GM20000 (cell line): ENCODE measurements around the gene PRICKLE4.

Source experiments
- DNase-seq: peaks from one replicate; pipeline ENCODE4 v3.0.0; 2012; ENCODE audit warnings: low spot score
- CTCF ChIP-seq: IDR thresholded peaks from 2 replicates; pipeline ENCODE4 v1.5.1; 2012; ENCODE audit warnings: mild to moderate bottlenecking, control low read depth; ENCODE audit errors: extremely low read depth, missing control alignments

PRICKLE4 gene

DNA sequence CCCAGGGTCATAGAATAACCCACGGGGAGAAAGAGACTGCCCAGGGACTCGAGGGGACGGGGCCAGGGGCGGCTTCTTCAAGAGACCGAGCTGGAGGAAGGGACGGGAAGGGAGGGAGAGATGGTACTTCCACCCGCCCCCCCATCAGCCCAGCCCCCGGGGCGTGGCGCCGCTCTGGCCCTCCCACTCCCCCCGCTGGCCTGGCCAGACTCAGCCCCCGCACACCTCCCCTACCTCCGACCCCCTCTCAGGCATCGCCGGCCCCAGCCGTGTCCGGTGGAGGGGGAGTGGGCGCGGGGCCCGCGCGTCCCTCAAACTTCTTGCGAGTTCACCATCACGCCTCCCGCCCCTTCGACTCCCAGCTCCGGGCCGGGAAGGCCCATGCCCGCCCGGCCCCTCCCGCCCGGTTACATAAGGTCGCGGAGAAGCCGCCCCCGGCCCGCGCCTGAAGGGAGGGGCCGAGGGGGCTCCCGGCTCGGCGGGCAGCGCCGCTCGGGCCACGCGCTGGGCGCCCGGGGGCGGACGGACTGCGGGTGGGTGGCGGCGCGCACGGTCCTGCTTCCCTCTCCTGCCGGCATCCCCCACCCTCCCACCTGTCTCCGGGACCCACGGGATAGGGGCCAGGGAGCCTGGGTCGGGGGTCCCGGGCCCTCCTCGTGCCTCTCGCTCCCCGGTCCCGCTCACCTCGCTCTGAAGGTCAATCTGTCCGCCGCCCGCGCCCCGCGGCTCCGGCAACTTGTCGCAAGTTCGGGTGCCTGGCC lies 45.7 kb upstream of the PRICKLE4 start:
- no peak for TF ChIP-seq CTCF
- peak; percentile 94 for DNase-seq

DNA sequence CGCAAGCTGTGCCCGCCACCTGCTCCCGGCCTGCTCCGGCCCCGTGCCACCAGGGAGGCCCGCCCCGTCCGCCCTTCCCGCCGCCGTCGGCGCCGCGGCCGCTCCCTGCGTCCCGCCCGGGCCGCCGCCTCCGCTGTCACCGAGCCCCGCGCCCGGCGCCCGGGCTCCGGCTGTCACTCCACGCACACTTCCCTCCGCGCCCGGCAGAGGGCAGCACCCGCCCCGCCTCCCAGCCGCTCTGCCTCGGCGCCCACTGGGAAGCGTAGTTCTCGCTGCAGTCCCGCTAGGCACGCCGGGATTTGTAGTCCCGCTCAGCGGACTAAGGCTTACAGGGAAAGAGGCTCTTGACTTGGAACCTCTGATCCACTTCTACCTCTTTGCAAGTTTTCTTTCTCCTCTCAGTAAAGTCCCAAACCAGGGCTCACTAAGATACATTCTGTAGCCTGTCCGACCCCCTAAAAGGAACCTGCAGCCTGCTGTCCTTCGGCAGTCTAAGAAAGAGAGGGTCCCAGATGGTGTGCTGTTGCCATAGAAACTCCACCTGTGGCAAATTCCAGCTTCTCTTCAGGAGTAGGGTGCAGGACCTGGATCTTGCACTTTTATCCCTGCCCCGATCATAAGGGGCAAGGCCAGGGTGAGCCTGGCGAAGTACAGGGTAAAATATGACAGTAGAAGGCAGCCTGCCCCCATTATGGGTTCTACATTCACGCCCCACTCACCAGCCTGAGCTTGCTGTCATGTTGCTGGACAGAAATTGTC lies 45.0 kb upstream of the PRICKLE4 start, which contains the start of gene TFEB:
TFEB (minus strand) TSS at position 182 of the 759 bp plus-strand sequence. CDS start 44,395 bp downstream, outside the sequence.
- TF ChIP-seq CTCF = peak; percentile 95
- peak; percentile 96 for DNase-seq

- no peak for TF ChIP-seq CTCF
- DNase-seq = no peak
Observed at GRCh38 chr6:41736186-41736733, 44.3 kb upstream of the PRICKLE4 start.

DNA sequence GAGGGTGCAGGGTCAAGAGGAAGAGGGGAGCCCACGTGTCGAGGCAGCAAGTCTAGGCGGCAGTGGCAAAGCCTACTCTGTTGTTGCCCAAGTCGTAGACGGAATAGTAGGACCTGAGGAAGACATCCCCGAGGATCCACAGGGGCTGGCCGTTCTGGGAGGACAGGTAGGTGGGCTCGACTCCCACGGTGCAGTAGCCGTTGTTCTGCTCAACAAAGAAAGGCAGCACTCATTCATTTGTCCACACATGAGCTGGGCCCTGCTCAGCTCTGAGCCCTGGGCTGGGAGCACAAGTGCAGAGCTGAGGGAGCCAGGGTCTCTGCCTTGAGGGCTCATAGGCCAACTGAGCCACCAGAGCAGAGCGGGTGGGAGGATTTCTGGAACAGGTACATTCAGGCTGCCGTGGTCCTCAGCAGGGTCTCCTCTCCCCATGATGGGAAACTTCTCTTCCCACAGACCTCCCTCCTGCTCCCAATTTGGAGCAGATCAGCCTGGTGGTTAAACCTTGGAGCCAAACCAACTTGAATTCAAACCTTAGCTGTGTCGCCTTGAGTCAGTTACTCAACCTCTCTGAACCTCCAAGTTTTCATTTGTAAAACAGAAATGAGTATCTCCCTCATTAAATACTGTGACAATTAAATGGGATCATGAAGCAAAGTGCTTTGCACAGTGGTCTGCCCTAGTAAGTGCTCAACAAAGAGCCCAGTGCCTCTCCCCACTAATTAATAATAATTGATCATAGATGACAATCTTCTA lies 43.6 kb upstream of the PRICKLE4 start:
- no peak for TF ChIP-seq CTCF
- DNase-seq = no peak

DNA sequence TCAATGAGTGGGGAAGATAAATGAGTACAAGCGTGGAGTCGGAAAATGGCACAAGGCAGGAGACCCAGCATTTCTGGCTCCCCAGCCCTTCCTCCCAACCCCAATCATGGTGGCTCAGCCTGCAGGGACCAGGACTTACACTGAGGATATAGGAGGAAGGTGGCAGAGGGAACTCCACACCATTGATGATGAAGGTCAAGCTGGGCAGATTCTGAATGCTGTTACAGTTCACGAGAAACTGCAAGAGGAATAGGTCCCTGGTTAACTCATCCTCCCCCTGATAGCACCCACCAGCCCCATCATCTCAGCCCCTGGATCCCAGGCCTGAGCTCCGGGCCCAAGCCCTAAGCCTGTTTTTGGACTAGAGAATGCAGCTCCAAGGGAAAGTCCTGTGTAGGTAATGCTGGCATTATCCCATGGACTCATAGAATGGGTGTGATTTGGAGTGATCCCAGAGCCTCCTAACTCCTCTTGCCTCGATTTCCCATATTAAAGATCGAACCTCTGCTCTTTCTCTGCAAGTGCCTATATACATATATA lies 42.9 kb upstream of the PRICKLE4 start:
- no peak for DNase-seq
- no peak for TF ChIP-seq CTCF

DNA sequence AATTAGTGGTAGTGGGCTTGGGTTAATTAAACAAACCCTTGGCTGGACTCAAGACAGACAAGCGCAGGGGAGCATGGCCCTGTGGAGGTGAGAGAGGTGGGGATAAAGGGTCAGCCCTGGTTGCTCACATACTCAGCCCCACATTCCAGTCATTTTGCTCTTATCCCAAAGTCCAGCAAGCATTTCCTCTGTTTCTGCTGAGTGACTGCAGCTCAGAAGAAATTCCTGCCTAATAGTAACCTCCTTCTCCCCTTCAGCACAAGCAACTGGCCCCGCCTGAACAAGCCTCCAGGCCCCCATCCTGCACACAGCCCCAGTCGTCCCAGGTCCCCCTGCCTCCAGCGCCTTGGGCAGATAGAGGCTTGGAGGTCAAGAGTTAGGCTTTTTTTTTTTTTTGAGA lies 41.5 kb upstream of the PRICKLE4 start:
- TF ChIP-seq CTCF = no peak
- DNase-seq = no peak
